H1 (cell line): Measurements from ENCODE around the gene CNR1. TPM values are rescaled to one million over a fixed set of nuclear protein-coding genes. Genes with fewer than 3 reads are reported as not detected.
A peak's percentile ranks its signal among the peaks of the same experiment; 100 is the strongest.

Source experiments
- CTCF ChIA-PET: fragments of 300-600 bp; sonication (Branson Sonifier 250); formaldehyde crosslinking; loops from one replicate; lab custom pipeline; 2021; ENCODE audit not compliant: partially characterized antibody; lab: Charles Lee
- POLR2A ChIA-PET: fragments of 300-600 bp; sonication (Branson Sonifier 250); formaldehyde crosslinking; loops from one replicate; lab custom pipeline; 2021; ENCODE audit warnings: inconsistent platforms; ENCODE audit not compliant: partially characterized antibody; lab: Charles Lee
- DNase-seq, 2 experiments: peaks; one replicate each; pipeline versions ENCODE4 v3.0.0 to v3.0.0-alpha.2; 2010 to 2022; ENCODE audit warnings: low spot score in 2 of 2, low read depth in 1 of 2, mixed read lengths in 1 of 2
- FAIRE-seq: peaks from 2 replicates; lab custom pipeline; 2011; peaks lifted over from hg19 to GRCh38; lab: Jason Lieb, UNC
- H2AFZ ChIP-seq: 2 replicates; pipeline ENCODE4 v1.8.1; 2012; ENCODE audit warnings: low read length, inconsistent platforms
- H2AK5ac ChIP-seq: 2 replicates; pipeline ENCODE4 v1.6.1; 2013; ENCODE audit warnings: low read depth, low read length
- H2BK120ac ChIP-seq: replicated peaks from 2 replicates; pipeline ENCODE3; 2013; ENCODE audit warnings: low read depth, low read length, inconsistent platforms
- H2BK12ac ChIP-seq: 2 replicates; pipeline ENCODE4 v1.6.1; 2013; ENCODE audit warnings: low read depth, low read length
- H2BK15ac ChIP-seq: 2 replicates; pipeline ENCODE4 v1.6.1; 2013; ENCODE audit warnings: low read length
- H2BK20ac ChIP-seq: 2 replicates; pipeline ENCODE4 v1.6.1; 2013; ENCODE audit warnings: low read length
- H2BK5ac ChIP-seq: 2 replicates; pipeline ENCODE4 v1.6.1; 2013; ENCODE audit warnings: low read depth, low read length
- H3K14ac ChIP-seq: 2 replicates; pipeline ENCODE4 v1.6.1; 2013; ENCODE audit warnings: inconsistent platforms; ENCODE audit not compliant: insufficient read length
- H3K18ac ChIP-seq: 2 replicates; pipeline ENCODE4 v1.6.1; 2013; ENCODE audit warnings: low read length; ENCODE audit errors: extremely low read depth
- H3K23ac ChIP-seq: 2 replicates; pipeline ENCODE4 v1.6.1; 2013; ENCODE audit warnings: inconsistent platforms; ENCODE audit not compliant: insufficient read length
- H3K23me2 ChIP-seq: 2 replicates; pipeline ENCODE4 v1.6.1; 2013; ENCODE audit warnings: low read depth, low read length
- H3K27ac ChIP-seq: 2 replicates; pipeline ENCODE4 v1.6.1; 2011; ENCODE audit warnings: low read depth, low read length, inconsistent platforms
- H3K27me3 ChIP-seq, 4 experiments: replicated peaks in 1 of 4; 1 replicate in 1 of 4; 2 replicates in 3 of 4; pipeline versions ENCODE4 v1.6.1 to v1.8.1; 2011 to 2013; ENCODE audit warnings: low read length in 3 of 4, mild to moderate bottlenecking in 3 of 4, inconsistent platforms in 2 of 4, mixed read lengths in 2 of 4, moderate library complexity in 1 of 4; ENCODE audit not compliant: control insufficient read depth in 3 of 4, insufficient read depth in 3 of 4; ENCODE audit errors: extremely low read depth in 1 of 4
- H3K36me3 ChIP-seq, 4 experiments: 2 replicates each; pipeline versions ENCODE4 v1.6.1 to v1.8.1; 2011 to 2013; ENCODE audit warnings: mild to moderate bottlenecking in 4 of 4, low read length in 3 of 4, moderate library complexity in 2 of 4, control low read depth in 1 of 4, inconsistent platforms in 1 of 4; ENCODE audit not compliant: insufficient read depth in 4 of 4, control insufficient read depth in 2 of 4
- H3K4ac ChIP-seq: replicated peaks from 2 replicates; pipeline ENCODE3; 2013; ENCODE audit warnings: low read length, low read depth, mixed read lengths, inconsistent platforms; ENCODE audit not compliant: insufficient read length
- H3K4me1 ChIP-seq, 4 experiments: replicated peaks in 1 of 4; 1 replicate in 1 of 4; 2 replicates in 3 of 4; pipeline versions ENCODE4 v1.6.1 to v1.8.1; 2011 to 2013; ENCODE audit warnings: low read length in 3 of 4, inconsistent platforms in 2 of 4, mixed read lengths in 1 of 4; ENCODE audit not compliant: insufficient read depth in 4 of 4, control insufficient read depth in 3 of 4
- H3K4me2 ChIP-seq, 2 experiments: 2 replicates each; pipeline versions ENCODE4 v1.6.1 to v1.8.1; 2011 to 2013; ENCODE audit warnings: low read depth in 2 of 2, low read length in 2 of 2, control low read depth in 1 of 2, inconsistent platforms in 1 of 2, mild to moderate bottlenecking in 1 of 2; ENCODE audit not compliant: insufficient read depth in 1 of 2
- H3K4me3 ChIP-seq, 4 experiments: fragments of 200-600, 300-600 bp in 1 of 4; sonication (generic), shearing (Covaris generic), sonication (Bioruptor Twin) in 1 of 4; 2 replicates each; pipeline versions ENCODE4 v1.5.1 to v1.8.1; 2011 to 2016; ENCODE audit warnings: low read length in 4 of 4, low read depth in 3 of 4, control low read depth in 2 of 4, inconsistent platforms in 2 of 4, mild to moderate bottlenecking in 2 of 4, mixed read lengths in 1 of 4, moderate library complexity in 1 of 4; ENCODE audit not compliant: insufficient read depth in 2 of 4; ENCODE audit errors: extremely low read depth in 1 of 4
- H3K56ac ChIP-seq: replicated peaks from 2 replicates; pipeline ENCODE3; 2013; ENCODE audit warnings: low read depth, mild to moderate bottlenecking, mixed read lengths, low read length, inconsistent platforms; ENCODE audit not compliant: insufficient read length
- H3K79me1 ChIP-seq: 2 replicates; pipeline ENCODE4 v1.6.1; 2013; ENCODE audit warnings: low read depth, low read length, control low read depth
- H3K79me2 ChIP-seq, 2 experiments: 2 replicates each; pipeline versions ENCODE4 v1.6.1 to v1.8.1; 2012 to 2013; ENCODE audit warnings: low read length in 2 of 2, mild to moderate bottlenecking in 2 of 2, inconsistent platforms in 1 of 2; ENCODE audit not compliant: insufficient read depth in 2 of 2, control insufficient read depth in 1 of 2
- H3K9ac ChIP-seq, 4 experiments: replicated peaks in 1 of 4; 1 replicate in 1 of 4; 2 replicates in 3 of 4; pipeline versions ENCODE4 v1.6.1 to v1.8.1; 2011 to 2013; ENCODE audit warnings: low read depth in 3 of 4, low read length in 3 of 4, control low read depth in 2 of 4, mild to moderate bottlenecking in 2 of 4, moderate library complexity in 2 of 4, inconsistent platforms in 1 of 4; ENCODE audit errors: extremely low read depth in 1 of 4
- H3K9me3 ChIP-seq, 2 experiments: 2 replicates each; pipeline versions ENCODE4 v1.6.1 to v1.8.1; 2012 to 2013; ENCODE audit warnings: mild to moderate bottlenecking in 2 of 2, moderate library complexity in 2 of 2, control low read depth in 1 of 2, inconsistent platforms in 1 of 2, low read depth in 1 of 2, low read length in 1 of 2, mixed read lengths in 1 of 2; ENCODE audit not compliant: insufficient read depth in 2 of 2
- H4K20me1 ChIP-seq, 2 experiments: replicated peaks in 1 of 2; 2 replicates each; pipeline versions ENCODE3 to v1.8.1; 2011 to 2013; ENCODE audit warnings: inconsistent platforms in 2 of 2, low read length in 2 of 2, mild to moderate bottlenecking in 1 of 2; ENCODE audit not compliant: insufficient read depth in 2 of 2, control insufficient read depth in 1 of 2
- H4K5ac ChIP-seq: 2 replicates; pipeline ENCODE4 v1.6.1; 2013; ENCODE audit warnings: low read length, low read depth, mixed read lengths, inconsistent platforms; ENCODE audit not compliant: insufficient read length
- H4K8ac ChIP-seq: 2 replicates; pipeline ENCODE4 v1.8.0; 2013; ENCODE audit warnings: mild to moderate bottlenecking, moderate library complexity, low read length, inconsistent platforms; ENCODE audit not compliant: insufficient read depth; ENCODE audit errors: extremely low read depth
- H4K91ac ChIP-seq: replicated peaks from 2 replicates; pipeline ENCODE3; 2013; ENCODE audit warnings: low read length, mixed read lengths, inconsistent platforms; ENCODE audit not compliant: insufficient read length
- ASH2L ChIP-seq: fragments of 200-600, 300-600 bp; sonication (generic); IDR thresholded peaks from one replicate; pipeline ENCODE4 v1.7.1; 2017; ENCODE audit warnings: low read length
- POU5F1 ChIP-seq: IDR thresholded peaks from 2 replicates; pipeline ENCODE4 v1.6.1; 2011; ENCODE audit warnings: low read depth, mild to moderate bottlenecking, low read length, moderate library complexity
- RAD21 ChIP-seq, 2 experiments: IDR thresholded peaks in 1 of 2; conservative IDR thresholded peaks in 1 of 2; 2 replicates each; pipeline ENCODE4 v1.6.1; 2011; ENCODE audit warnings: low read depth in 2 of 2, low read length in 2 of 2, improper control_type of control experiment in 1 of 2, inconsistent platforms in 1 of 2, mild to moderate bottlenecking in 1 of 2, moderate library complexity in 1 of 2
- RNF2 ChIP-seq: fragments of 200-900, 300-1000 bp; sonication (generic); IDR thresholded peaks from 2 replicates; pipeline ENCODE4 v1.7.1; 2016; ENCODE audit warnings: borderline replicate concordance, low read depth, mild to moderate bottlenecking, antibody characterized with exemption, low read length; ENCODE audit not compliant: poor library complexity, severe bottlenecking; ENCODE audit errors: missing control alignments
- SUZ12 ChIP-seq: fragments of 200-600 bp; sonication (generic); IDR thresholded peaks from 2 replicates; pipeline ENCODE4 v1.6.1; 2012; ENCODE audit warnings: mild to moderate bottlenecking, inconsistent platforms, low read length, moderate library complexity, mixed read lengths
- WGBS, 2 experiments: shearing (Covaris generic) in 1 of 2; methylation state at CpG; one replicate each; pipeline versions ENCODE4 v1.1.6 to v1.1.7; 2013 to 2015; ENCODE audit warnings: low lambda C conversion rate in 2 of 2, mixed read lengths in 2 of 2, inconsistent platforms in 1 of 2, low coverage in 1 of 2, missing lambda C conversion rate in 1 of 2; ENCODE audit not compliant: insufficient replicate concordance in 2 of 2, insufficient coverage in 1 of 2, insufficient read length in 1 of 2; ENCODE audit errors: extremely low coverage in 1 of 2, missing lambda C conversion rate in 1 of 2; 5-methylcytosine and 5-hydroxymethylcytosine counted together
- polyA plus RNA-seq, 7 experiments: library from polyadenylated mRNA; depleted of rRNA in 3 of 7; stranded (reverse) in 5 of 7; unstranded in 2 of 7; fragments of >200 nt in 5 of 7; fragments of 200-250 nt in 2 of 7; gene quantifications; 1 replicate in 5 of 7; 2 replicates in 1 of 7; 4 replicates in 1 of 7; pipeline versions ENCODE4 v1.2.1 to v1.2.3, GENCODE V29; 2011 to 2013; ENCODE audit warnings: missing spikeins in 2 of 7, mixed read lengths in 2 of 7
- total RNA-seq: library from RNA; stranded (reverse); fragmentation: NEBNext Ultra II Directional; extraction: Animal tissue kit (Norgen Biotek cat#: 25700); gene quantifications from 2 replicates; pipeline ENCODE4 v1.2.1, GENCODE V29; 2021

The CNR1 gene
- total and polyA plus RNA-seq, 2 of the 8 experiments (the other 6 are each of a cell fraction or from before 2014, with no cell fraction given) = 0.83 to 3.1 TPM

DNA sequence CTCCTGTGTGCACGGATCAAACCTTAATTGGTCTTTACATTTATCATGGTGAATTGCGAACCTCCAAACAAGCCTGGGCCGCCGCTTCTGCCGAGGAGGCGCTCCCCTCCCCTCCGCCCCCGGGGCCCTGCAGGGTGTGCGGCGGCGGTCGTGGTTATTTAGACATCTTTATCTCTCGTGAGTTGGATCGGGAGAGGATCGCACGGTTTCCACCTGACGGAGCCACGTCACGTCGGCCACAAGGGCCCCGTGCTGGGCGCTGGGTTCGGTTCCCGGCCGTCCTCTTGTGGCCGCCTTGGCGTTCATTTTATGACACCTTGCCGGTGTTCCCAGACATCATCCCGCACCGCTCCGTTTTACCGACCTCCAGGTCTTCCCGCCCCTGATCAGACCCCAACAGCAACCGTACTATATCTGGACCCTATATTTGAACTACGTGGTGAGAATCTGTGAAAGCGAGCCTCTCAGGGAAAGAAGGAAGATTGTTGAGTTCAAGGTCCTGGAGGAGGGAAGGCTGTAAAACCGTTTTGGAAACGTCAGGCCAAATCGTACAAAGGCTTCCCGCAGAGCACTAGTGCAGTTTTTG, 1.3 kb upstream of the CNR1 start:
- Histone ChIP-seq H2AK5ac (no peak overlapping the region), H3K9ac (no peak overlapping the region; a peak in 1 of 7 replicates), H3K79me1 (no peaks in the 10 kb centered on the region), H2AFZ (no peak overlapping the region; the same call in 1 of the 2 replicates), H4K8ac (no peak overlapping the region), H4K91ac (no peak overlapping the region), H3K23me2 (peaks cover 16% of the 10 kb centered on the region; the same call in 1 of the 2 replicates), H3K18ac (no peak overlapping the region; the same call in 1 of the 2 replicates), H3K4me2 (peak overlapping the region; percentile 64 to 84), H3K14ac (no peak overlapping the region), H3K56ac (no peak overlapping the region), H3K23ac (no peak overlapping the region), H4K5ac (no peak overlapping the region), H2BK20ac (no peak overlapping the region), H2BK15ac (no peak overlapping the region), H3K9me3 (no peaks in the 10 kb centered on the region), H2BK12ac (peak overlapping the region; percentile 22; the same call in 1 of the 2 replicates), H2BK5ac (no peak overlapping the region), H3K4me1 (peaks cover 0 to 3% (median under 1%) of the 10 kb centered on the region in 4 experiments; a peak in 1 of 7 replicates), H4K20me1 (no peaks in the 10 kb centered on the region), H3K4ac (no peak overlapping the region), H2BK120ac (no peak overlapping the region), H3K79me2 (no peaks in the 10 kb centered on the region), H3K36me3 (no peaks in the 10 kb centered on the region), H3K4me3 (peak overlapping the region; percentile 65 to 75 (median 68)), H3K27ac (no peak overlapping the region), H3K27me3 (peaks cover 9 to 36% (median 28%) of the 10 kb centered on the region in 4 experiments)
- DNase-seq = peak in 1 of 2 experiments; percentile 61
- WGBS, 2 experiments = 12% methylated on average over 34 of the region's 40 CpGs; no CpG with 5 or more reads in 1 of the 2 experiments
- CTCF ChIA-PET = interaction anchor here (1.3 kb wide), 1 partner anchor 71 kb away, joined by 3 read pairs; no protein-coding TSS in a partner anchor
- POLR2A ChIA-PET = interaction anchor here (0.7 kb wide), 1 partner anchor 69 kb away, joined by 3 read pairs; no protein-coding TSS in a partner anchor
- peak; percentile 39 for TF ChIP-seq ASH2L
- peak; percentile 45 for TF ChIP-seq SUZ12
- TF ChIP-seq RAD21 (IDR thresholded peaks at IDR 0.05 in 1 of 2, conservative IDR thresholded peaks at IDR 0.05 in 1 of 2; ENCODE audit: low read depth in 2 of 2, low read length in 2 of 2) = peak in 1 of 2 experiments; percentile 6; a peak in 1 of 4 replicates
- TF ChIP-seq POU5F1 = no peak
- no peak for TF ChIP-seq RNF2
- no peak for FAIRE-seq
